GM23338 (cell line): Measurements from ENCODE around the gene CMTR1. TPM values are rescaled to one million over a fixed set of nuclear protein-coding genes. Genes with fewer than 3 reads are reported as not detected.

Source experiments
- ATAC-seq: fragments of 200-7000 bp; cut with Tn5 transposase; 3 replicates; pipeline ENCODE4 v1.9.1; 2020
- DNase-seq: peaks from one replicate; pipeline ENCODE4 v3.0.0-alpha.2; 2015; ENCODE audit warnings: low spot score
- H2AFZ ChIP-seq: fragments of 200-600 bp; sonication (generic); 2 replicates; pipeline ENCODE4 v1.8.0; 2016; ENCODE audit warnings: antibody characterized with exemption, mild to moderate bottlenecking, moderate library complexity
- H3F3A ChIP-seq: fragments of 200-600 bp; sonication (generic); replicated peaks from 2 replicates; pipeline ENCODE4 v1.8.0; 2017; ENCODE audit warnings: antibody characterized with exemption, mixed run types, low read depth
- H3K27ac ChIP-seq: fragments of 200-600 bp; sonication (generic); 2 replicates; pipeline ENCODE4 v1.6.1; 2016; ENCODE audit warnings: low read depth
- H3K27me3 ChIP-seq: fragments of 200-600 bp; sonication (generic); 2 replicates; pipeline ENCODE4 v1.8.0; 2016; ENCODE audit warnings: mild to moderate bottlenecking, mixed run types, moderate library complexity; ENCODE audit not compliant: insufficient read depth
- H3K36me3 ChIP-seq: fragments of 200-600 bp; sonication (generic); 2 replicates; pipeline ENCODE4 v1.8.0; 2016; ENCODE audit warnings: mild to moderate bottlenecking; ENCODE audit not compliant: insufficient read depth
- H3K4me1 ChIP-seq: fragments of 200-600 bp; sonication (generic); 2 replicates; pipeline ENCODE4 v1.8.0; 2016; ENCODE audit warnings: mild to moderate bottlenecking, moderate library complexity; ENCODE audit not compliant: insufficient read depth
- H3K4me2 ChIP-seq: fragments of 200-600 bp; sonication (generic); 2 replicates; pipeline ENCODE4 v1.7.1; 2017; ENCODE audit warnings: mixed run types
- H3K4me3 ChIP-seq: fragments of 200-600 bp; sonication (generic); 2 replicates; pipeline ENCODE4 v1.6.1; 2016; ENCODE audit warnings: mixed run types
- H3K79me2 ChIP-seq: fragments of 200-600 bp; sonication (generic); replicated peaks from 2 replicates; pipeline ENCODE4 v1.8.0; 2017; ENCODE audit warnings: mild to moderate bottlenecking; ENCODE audit not compliant: insufficient read depth
- H3K9me2 ChIP-seq: fragments of 200-600 bp; sonication (generic); 2 replicates; pipeline ENCODE4 v1.8.0; 2017; ENCODE audit not compliant: insufficient read depth
- H4K20me1 ChIP-seq: fragments of 200-600 bp; sonication (generic); replicated peaks from 2 replicates; pipeline ENCODE4 v1.8.0; 2017; ENCODE audit warnings: mild to moderate bottlenecking; ENCODE audit not compliant: insufficient read depth
- H3K27ac Mint-ChIP-seq: 2 replicates; pipeline ENCODE4 v1.8.0; 2020; ENCODE audit warnings: inconsistent platforms, mild to moderate bottlenecking, moderate library complexity, mixed read lengths
- H3K27me3 Mint-ChIP-seq: 3 replicates; pipeline ENCODE4 v1.8.0; 2022; ENCODE audit warnings: low read depth, mild to moderate bottlenecking, moderate library complexity, mixed read lengths, inconsistent platforms; ENCODE audit not compliant: insufficient read depth, poor library complexity
- H3K36me3 Mint-ChIP-seq: 3 replicates; pipeline ENCODE4 v1.8.0; 2021; ENCODE audit warnings: low read depth, mild to moderate bottlenecking, inconsistent platforms, moderate library complexity, mixed read lengths
- H3K4me1 Mint-ChIP-seq: 3 replicates; pipeline ENCODE4 v1.8.0; 2020; ENCODE audit warnings: mild to moderate bottlenecking, inconsistent platforms, mixed read lengths
- H3K4me3 Mint-ChIP-seq: 3 replicates; pipeline ENCODE4 v1.8.0; 2021; ENCODE audit warnings: moderate library complexity, mild to moderate bottlenecking, inconsistent platforms, mixed read lengths
- H3K9me3 Mint-ChIP-seq: 3 replicates; pipeline ENCODE4 v1.8.0; 2020; ENCODE audit warnings: moderate library complexity, mild to moderate bottlenecking, inconsistent platforms, mixed read lengths
- CREB1 ChIP-seq: fragments of 250-450 bp; sonication (Bioruptor Pico); IDR thresholded peaks from 2 replicates; pipeline ENCODE4 v1.5.0; 2020; ENCODE audit warnings: low read depth, mild to moderate bottlenecking, moderate library complexity
- CTCF ChIP-seq, 2 experiments: fragments of 200-600 bp in 1 of 2; sonication (generic) in 1 of 2; conservative IDR thresholded peaks; 2 replicates each; pipeline versions ENCODE4 v1.5.1 to v1.6.1; 2016 to 2017; ENCODE audit warnings: antibody characterized with exemption in 2 of 2, low read depth in 2 of 2, mild to moderate bottlenecking in 2 of 2, moderate library complexity in 1 of 2
- ETS1 ChIP-seq: IDR thresholded peaks from 2 replicates; pipeline ENCODE4 v1.6.1; 2016; ENCODE audit warnings: antibody characterized with exemption
- EZH2 ChIP-seq: fragments of 200-600 bp; sonication (generic); IDR thresholded peaks from one replicate; pipeline ENCODE4 v1.8.0; 2017; ENCODE audit warnings: antibody characterized with exemption, mild to moderate bottlenecking, low read depth; ENCODE audit not compliant: unreplicated experiment
- EZH2phosphoT487 ChIP-seq: fragments of 200-600 bp; sonication (generic); IDR thresholded peaks from one replicate; pipeline ENCODE4 v1.8.1; 2018; ENCODE audit warnings: antibody characterized with exemption; ENCODE audit not compliant: unreplicated experiment
- JUNB ChIP-seq: IDR thresholded peaks from one replicate; pipeline ENCODE4 v1.6.1; 2016; ENCODE audit warnings: antibody characterized with exemption; ENCODE audit not compliant: unreplicated experiment
- NANOG ChIP-seq: IDR thresholded peaks from 2 replicates; pipeline ENCODE4 v1.6.1; 2016; ENCODE audit warnings: antibody characterized with exemption, borderline replicate concordance
- POLR2AphosphoS5 ChIP-seq: IDR thresholded peaks from 2 replicates; pipeline ENCODE4 v1.6.1; 2016; ENCODE audit warnings: antibody characterized with exemption, low read depth
- REST ChIP-seq: IDR thresholded peaks from one replicate; pipeline ENCODE4 v1.6.1; 2018; ENCODE audit warnings: antibody characterized with exemption; ENCODE audit not compliant: unreplicated experiment
- STAT1 ChIP-seq: IDR thresholded peaks from one replicate; pipeline ENCODE4 v1.6.1; 2016; ENCODE audit warnings: antibody characterized with exemption; ENCODE audit not compliant: unreplicated experiment
- ZNF114 ChIP-seq: fragments of 250-450 bp; sonication (Bioruptor Pico); IDR thresholded peaks from 2 replicates; pipeline ENCODE4 v1.5.0; 2020; ENCODE audit warnings: mild to moderate bottlenecking, moderate library complexity
- ZNF331 ChIP-seq: fragments of 250-450 bp; sonication (Bioruptor Pico); IDR thresholded peaks from 2 replicates; pipeline ENCODE4 v1.5.0; 2020; ENCODE audit warnings: low read depth, mild to moderate bottlenecking, moderate library complexity
- polyA plus RNA-seq: library from polyadenylated mRNA; unstranded; fragments of >200 nt; fragmentation: Nextera tagmentation; extraction: Ambion mirVana; gene quantifications from 2 replicates; pipeline ENCODE4 v1.2.1, GENCODE V29; 2016
- total RNA-seq: library from RNA; depleted of rRNA; stranded (reverse); fragments of >200 nt; shearing (Covaris generic); gene quantifications from 2 replicates; pipeline ENCODE4 v1.2.3, GENCODE V29; 2014

Gene CMTR1
- total and polyA plus RNA-seq, 2 experiments from 2014 or later: 7.3 to 36.4 TPM

- H3K9me2 ChIP-seq: no peaks in the 10 kb centered on the region
- no peaks in the 10 kb centered on the region for H3K79me2 ChIP-seq
- H3K36me3 Mint-ChIP-seq: peaks cover 49% of the 10 kb centered on the region
Observed at GRCh38 chr6:37449984-37450383, 17.0 kb downstream of the CMTR1 start.

GRCh38 chr6:37451441-37452193 lies 18.6 kb downstream of the CMTR1 start:
- H3K27me3 Mint-ChIP-seq: no peaks in the 10 kb centered on the region
- no peak overlapping the region for H3K4me3 Mint-ChIP-seq
- no peak overlapping the region for H3K4me3 ChIP-seq
- H3K9me3 Mint-ChIP-seq: no peaks in the 10 kb centered on the region
- peaks cover 12% of the 10 kb centered on the region; the same call in 1 of the 2 replicates for H4K20me1 ChIP-seq
- DNase-seq (no peak), ATAC-seq (no peak)
- H3K4me1 Mint-ChIP-seq: no peaks in the 10 kb centered on the region
- H3K27ac Mint-ChIP-seq: no peak overlapping the region
- H3K36me3 ChIP-seq: peaks cover 22% of the 10 kb centered on the region
- H3F3A ChIP-seq: no peaks in the 10 kb centered on the region
- H3K4me2 ChIP-seq: no peak overlapping the region
- H3K27me3 ChIP-seq: no peaks in the 10 kb centered on the region
- H3K36me3 Mint-ChIP-seq: peaks cover 37% of the 10 kb centered on the region
- no peaks in the 10 kb centered on the region for H3K4me1 ChIP-seq
- no peak overlapping the region for H2AFZ ChIP-seq
- H3K9me2 ChIP-seq: no peaks in the 10 kb centered on the region
- H3K79me2 ChIP-seq: no peaks in the 10 kb centered on the region
- no peak overlapping the region for H3K27ac ChIP-seq
- TF ChIP-seq CTCF (conservative IDR thresholded peaks at IDR 0.05; ENCODE audit: low read depth in 2 of 2): no peak
- no peak for TF ChIP-seq STAT1
- no peak for TF ChIP-seq EZH2phosphoT487
- no peak for TF ChIP-seq NANOG
- no peak for TF ChIP-seq CREB1 (CRISPR knock-in tag)
- no peak for TF ChIP-seq JUNB
- TF ChIP-seq REST: no peak
- no peak for TF ChIP-seq EZH2
- TF ChIP-seq ETS1: no peak
- TF ChIP-seq POLR2AphosphoS5: no peak
- TF ChIP-seq ZNF331 (CRISPR knock-in tag): no peak
- no peak for TF ChIP-seq ZNF114 (CRISPR knock-in tag)

More at GRCh38 chr6:37449984-37450383, 17.0 kb downstream of the CMTR1 start:
- no peak overlapping the region for H3K4me3 ChIP-seq
- H3K27ac ChIP-seq: no peak overlapping the region
- no peaks in the 10 kb centered on the region for H3K27me3 ChIP-seq
- H3F3A ChIP-seq: no peaks in the 10 kb centered on the region
- no peak overlapping the region for H3K4me2 ChIP-seq
- Mint-ChIP-seq H3K4me1 (no peaks in the 10 kb centered on the region), H3K9me3 (no peaks in the 10 kb centered on the region), H3K27ac (no peak overlapping the region), H3K27me3 (no peaks in the 10 kb centered on the region), H3K4me3 (no peak overlapping the region)
- peaks cover 12% of the 10 kb centered on the region for H4K20me1 ChIP-seq
- DNase-seq (no peak), ATAC-seq (no peak)
- H3K4me1 ChIP-seq: no peaks in the 10 kb centered on the region
- TF ChIP-seq CREB1 (CRISPR knock-in tag) (no peak), ZNF114 (CRISPR knock-in tag) (no peak), POLR2AphosphoS5 (no peak), ZNF331 (CRISPR knock-in tag) (no peak), ETS1 (no peak)
- H2AFZ ChIP-seq: no peak overlapping the region
- H3K36me3 ChIP-seq: peaks cover 32% of the 10 kb centered on the region
